D341Med (cell line): Measurements from ENCODE around the gene ARHGAP32.
"Not testable (repeated sequence)": the region's sequence is repeated elsewhere in the genome, so short reads cannot be mapped to it uniquely, and the experiment has no call there.

Experiments used
- DNase-seq: peaks from one replicate; pipeline ENCODE4 v3.0.0; 2012; ENCODE audit warnings: low spot score

The ARHGAP32 gene

GRCh38 chr11:129034001-129034400, 158.1 kb downstream of the ARHGAP32 start:
- no peak for DNase-seq

GRCh38 chr11:129023968-129024676, 168.0 kb downstream of the ARHGAP32 start:
- DNase-seq: peak; percentile 76

- DNase-seq: no peak
Observed at GRCh38 chr11:129021295-129021694, 170.8 kb downstream of the ARHGAP32 start.

DNA sequence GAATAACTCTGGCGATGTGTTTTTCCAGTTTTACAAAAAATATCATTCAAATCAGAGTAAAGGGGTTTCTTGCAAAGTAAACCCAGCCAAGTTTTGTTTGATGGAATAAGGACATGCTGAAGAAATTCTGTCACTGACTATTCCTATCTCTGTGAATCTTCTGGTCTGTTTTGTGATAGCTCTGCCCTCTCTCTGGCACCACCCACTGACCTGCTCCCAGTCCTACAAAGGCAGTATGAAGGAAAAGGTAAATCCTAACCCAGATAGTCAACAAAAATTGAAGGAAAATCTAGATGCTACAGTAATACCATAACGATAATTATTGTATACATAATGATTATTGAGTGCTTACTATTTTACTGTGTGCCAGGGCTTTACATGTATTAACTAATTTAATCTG, 173.1 kb downstream of the ARHGAP32 start:
- no peak for DNase-seq

- DNase-seq: no peak
Observed at GRCh38 chr11:129018126-129018525, 174.0 kb downstream of the ARHGAP32 start.

DNA sequence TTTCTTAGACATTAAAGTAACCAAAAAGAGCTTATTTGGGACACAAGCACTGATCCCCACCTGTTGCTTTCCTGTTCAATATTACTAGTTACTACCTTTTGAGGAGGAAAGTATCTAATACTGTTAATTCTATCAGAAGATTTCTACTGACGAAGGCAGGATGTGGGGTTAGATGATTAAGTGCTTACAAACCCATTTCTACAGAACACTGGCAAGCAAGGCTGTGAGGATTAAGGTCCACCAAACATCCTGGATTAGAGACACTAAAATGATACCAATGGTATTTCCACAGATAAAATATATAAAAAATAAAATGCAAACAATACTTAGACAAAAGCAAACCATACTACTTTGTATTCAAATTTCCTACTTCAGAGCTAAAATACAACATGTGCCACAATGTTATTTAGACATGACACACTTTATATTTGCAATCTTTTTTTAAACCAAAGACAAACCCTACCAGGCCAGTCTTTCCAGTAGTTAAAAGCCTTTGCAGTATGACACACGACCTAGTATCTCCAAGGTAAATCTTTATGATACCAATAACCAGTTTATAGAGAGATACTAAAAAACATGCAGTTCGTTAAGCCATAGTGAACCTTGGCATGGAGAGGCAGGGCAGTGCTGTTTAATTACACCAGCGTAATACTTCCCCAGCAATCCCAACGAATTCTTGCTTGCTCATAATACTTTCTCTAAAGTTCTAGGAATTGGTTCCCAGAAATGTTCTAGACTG, 178.2 kb downstream of the ARHGAP32 start:
- DNase-seq: no peak

- DNase-seq: no peak
Observed at GRCh38 chr11:129012880-129013279, 179.2 kb downstream of the ARHGAP32 start.

DNA sequence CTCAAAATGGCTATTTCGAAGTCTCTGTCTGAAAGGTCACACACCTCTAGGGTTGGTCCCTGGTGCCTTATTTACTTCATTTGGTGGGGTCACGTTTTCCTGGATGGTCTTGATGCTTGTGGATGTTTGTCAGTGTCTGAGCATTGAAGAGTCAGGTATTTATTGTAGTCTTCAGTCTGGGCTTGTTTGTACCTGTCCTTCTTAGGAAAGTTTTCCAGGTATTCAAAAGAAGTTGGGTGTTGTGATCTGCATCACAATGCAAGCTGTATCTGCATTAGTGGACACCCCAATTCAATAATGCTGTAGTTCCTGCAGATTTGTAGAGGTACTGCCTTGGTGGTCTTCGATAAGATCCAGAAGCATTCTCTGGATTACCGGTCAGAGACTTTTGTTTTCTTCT, 186.0 kb downstream of the ARHGAP32 start:
- no peak for DNase-seq

DNA sequence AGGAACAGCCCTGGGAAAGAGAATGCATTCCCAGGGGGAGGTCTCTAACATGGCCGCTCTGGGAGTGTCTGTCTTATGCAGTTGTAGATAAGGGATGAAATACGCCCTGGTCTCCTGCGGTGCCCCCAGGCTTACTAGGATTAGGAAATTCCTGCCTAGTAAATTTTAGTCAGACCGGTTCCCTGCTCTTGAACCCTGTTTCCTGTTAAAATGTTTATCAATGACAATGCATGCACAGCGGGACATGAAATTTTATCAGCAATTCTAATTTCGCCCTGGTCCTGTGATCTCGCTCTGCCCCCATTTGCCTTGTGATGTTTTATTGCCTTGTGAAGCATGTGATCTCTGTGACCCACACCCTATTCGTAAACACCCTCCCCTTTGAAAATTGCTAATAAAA, 193.0 kb downstream of the ARHGAP32 start:
- DNase-seq: not testable (repeated sequence)

DNA sequence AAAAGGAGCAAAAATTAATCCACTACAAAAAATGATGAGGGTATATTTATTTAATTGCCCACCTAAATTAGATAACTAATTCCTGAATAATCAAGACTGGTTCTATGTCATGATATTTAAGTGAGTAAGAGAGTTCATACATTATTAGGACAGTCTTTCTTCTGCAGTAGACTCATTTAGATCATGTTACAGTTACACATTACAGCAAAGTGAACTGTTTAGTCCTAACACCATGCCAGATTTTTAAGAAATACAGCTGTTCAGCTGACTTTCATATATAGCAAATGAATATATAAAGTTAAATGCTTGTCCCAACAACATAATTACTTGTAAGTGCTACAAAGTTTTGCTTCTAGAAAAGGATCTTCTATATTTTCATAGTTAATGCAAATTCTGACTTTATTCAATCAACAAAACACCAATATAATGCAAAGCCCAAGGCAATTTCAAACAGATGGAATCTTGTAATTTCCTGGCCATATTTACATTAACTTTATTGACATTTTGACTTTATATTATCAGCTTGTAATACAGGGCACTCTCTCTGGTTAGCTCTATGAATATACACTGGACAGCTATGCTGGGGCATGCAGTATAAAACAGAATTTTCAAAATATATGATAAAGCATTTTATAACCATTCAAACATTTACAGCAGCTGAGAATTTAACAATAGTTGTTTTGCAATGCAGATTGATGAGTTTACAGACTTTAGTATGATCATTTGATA, 203.7 kb downstream of the ARHGAP32 start:
- DNase-seq: no peak

- no peak for DNase-seq
Observed at GRCh38 chr11:128985880-128986279, 206.2 kb downstream of the ARHGAP32 start.

GRCh38 chr11:128983023-128983422, 209.1 kb downstream of the ARHGAP32 start:
- DNase-seq: no peak

GRCh38 chr11:128981254-128981653, 210.9 kb downstream of the ARHGAP32 start:
- DNase-seq: no peak

GRCh38 chr11:128970598-128971190, 221.4 kb downstream of the ARHGAP32 start:
- DNase-seq: no peak

DNA sequence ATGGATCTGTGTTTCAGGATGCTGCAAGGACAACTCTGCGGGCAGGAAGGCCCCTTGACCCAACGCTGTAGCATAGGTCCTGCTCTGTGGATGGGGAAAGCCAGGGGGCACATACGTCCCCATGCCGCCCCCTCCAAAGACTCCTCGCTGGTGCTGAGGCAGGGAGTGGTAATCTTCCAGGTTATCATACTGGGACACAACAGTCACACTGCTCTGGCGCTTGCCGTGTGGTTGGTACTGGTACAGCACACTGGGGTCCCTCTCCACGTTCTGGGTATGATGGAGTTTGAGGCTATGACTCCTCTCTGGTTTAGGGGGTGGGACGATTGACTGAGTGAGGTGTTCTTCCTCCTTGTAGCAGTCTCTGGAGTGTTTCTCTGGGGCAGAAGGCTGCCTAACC, 223.2 kb downstream of the ARHGAP32 start:
- no peak for DNase-seq

- no peak for DNase-seq
Observed at GRCh38 chr11:128967578-128967977, 224.5 kb downstream of the ARHGAP32 start.

DNA sequence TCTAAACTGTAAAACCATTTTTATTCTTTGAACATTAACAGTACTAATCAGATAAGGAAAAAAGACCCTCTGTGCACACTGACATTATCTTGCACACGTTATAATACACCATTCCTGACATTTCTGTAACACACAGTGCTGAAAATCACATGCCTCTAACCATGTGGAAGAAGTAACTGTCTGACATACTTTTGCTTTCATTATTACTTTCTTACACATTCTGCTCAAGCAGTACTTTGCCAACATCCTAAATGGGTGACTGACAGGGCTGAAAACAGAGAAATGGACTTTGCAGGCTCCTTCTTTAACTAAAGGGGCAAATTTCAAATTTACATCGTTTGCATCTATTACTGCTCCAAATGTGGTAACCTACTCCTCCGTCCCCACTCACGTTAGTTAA, 226.6 kb downstream of the ARHGAP32 start:
- no peak for DNase-seq

GRCh38 chr11:128964463-128964930, 227.6 kb downstream of the ARHGAP32 start:
- DNase-seq: no peak

GRCh38 chr11:128963744-128964325, 228.3 kb downstream of the ARHGAP32 start:
- DNase-seq: no peak

DNA sequence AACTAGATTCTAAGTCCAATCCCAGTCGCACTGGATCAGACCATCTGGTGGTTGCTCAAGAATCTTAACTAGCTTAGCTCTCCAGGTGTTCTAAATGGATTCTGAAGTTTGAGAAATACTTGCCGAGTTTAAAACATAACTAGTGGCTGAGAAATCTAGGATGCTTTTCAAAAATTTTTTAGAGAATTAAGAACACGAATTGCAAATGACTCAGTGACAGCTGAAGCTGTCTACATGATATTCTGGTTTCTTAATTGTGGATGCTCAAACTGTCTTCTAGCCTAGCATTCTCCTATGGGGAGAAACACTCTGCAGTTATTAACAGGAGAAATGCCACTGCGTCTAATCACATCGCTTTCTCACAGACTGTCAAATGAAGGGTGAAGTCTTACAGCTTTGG, 229.2 kb downstream of the ARHGAP32 start:
- no peak for DNase-seq

- DNase-seq: no peak
Observed at GRCh38 chr11:128961645-128962044, 230.5 kb downstream of the ARHGAP32 start.

GRCh38 chr11:128957202-128957482, 235.0 kb downstream of the ARHGAP32 start:
- no peak for DNase-seq
